Choroid plexus epithelial cell (primary cell): ENCODE measurements around the gene SLC23A2.
"Not testable (repeated sequence)": the region's sequence is repeated elsewhere in the genome, so short reads cannot be mapped to it uniquely, and the experiment has no call there.

Experiments
- DNase-seq: peaks from one replicate; pipeline ENCODE4 v3.0.0-alpha.2; 2010; ENCODE audit warnings: low read depth
- H3K4me3 ChIP-seq: 2 replicates; pipeline ENCODE4 v1.5.1; 2011; ENCODE audit warnings: low read depth, mild to moderate bottlenecking, control low read depth, low read length, moderate library complexity
- TF ChIP-seq, protein P1 (sequence below): conservative IDR thresholded peaks from 2 replicates; pipeline ENCODE4 v1.5.1; 2011; ENCODE audit warnings: low read depth, mild to moderate bottlenecking, control low read depth, inconsistent platforms, low read length, moderate library complexity

Gene SLC23A2

GRCh38 chr20:4987130-4987529 is 14.2 kb downstream of the SLC23A2 start:
- no peak overlapping the region for H3K4me3 ChIP-seq
- no peak for DNase-seq
- TF ChIP-seq, protein P1, sequence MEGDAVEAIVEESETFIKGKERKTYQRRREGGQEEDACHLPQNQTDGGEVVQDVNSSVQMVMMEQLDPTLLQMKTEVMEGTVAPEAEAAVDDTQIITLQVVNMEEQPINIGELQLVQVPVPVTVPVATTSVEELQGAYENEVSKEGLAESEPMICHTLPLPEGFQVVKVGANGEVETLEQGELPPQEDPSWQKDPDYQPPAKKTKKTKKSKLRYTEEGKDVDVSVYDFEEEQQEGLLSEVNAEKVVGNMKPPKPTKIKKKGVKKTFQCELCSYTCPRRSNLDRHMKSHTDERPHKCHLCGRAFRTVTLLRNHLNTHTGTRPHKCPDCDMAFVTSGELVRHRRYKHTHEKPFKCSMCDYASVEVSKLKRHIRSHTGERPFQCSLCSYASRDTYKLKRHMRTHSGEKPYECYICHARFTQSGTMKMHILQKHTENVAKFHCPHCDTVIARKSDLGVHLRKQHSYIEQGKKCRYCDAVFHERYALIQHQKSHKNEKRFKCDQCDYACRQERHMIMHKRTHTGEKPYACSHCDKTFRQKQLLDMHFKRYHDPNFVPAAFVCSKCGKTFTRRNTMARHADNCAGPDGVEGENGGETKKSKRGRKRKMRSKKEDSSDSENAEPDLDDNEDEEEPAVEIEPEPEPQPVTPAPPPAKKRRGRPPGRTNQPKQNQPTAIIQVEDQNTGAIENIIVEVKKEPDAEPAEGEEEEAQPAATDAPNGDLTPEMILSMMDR, result no peak

GRCh38 chr20:4985658-4986057 is 15.7 kb downstream of the SLC23A2 start:
- TF ChIP-seq, protein P1, result no peak
- H3K4me3 ChIP-seq, result no peak overlapping the region
- no peak for DNase-seq

- H3K4me3 ChIP-seq, result no peak overlapping the region
- DNase-seq, result no peak
- TF ChIP-seq, protein P1, result no peak
Measured at GRCh38 chr20:4982281-4982680, 19.0 kb downstream of the SLC23A2 start.

- TF ChIP-seq, protein P1, result no peak
- H3K4me3 ChIP-seq, result no peak overlapping the region
Measured at GRCh38 chr20:4979841-4980410, 21.4 kb downstream of the SLC23A2 start.

GRCh38 chr20:4978050-4978918 is 23.0 kb downstream of the SLC23A2 start:
- no peak overlapping the region for H3K4me3 ChIP-seq
- DNase-seq, result no peak
- TF ChIP-seq, protein P1, result no peak

More at GRCh38 chr20:4979841-4980410, 21.4 kb downstream of the SLC23A2 start:
- no peak for DNase-seq

- DNase-seq, H3K4me3 ChIP-seq: not testable (repeated sequence)
Measured at GRCh38 chr20:4976014-4976413, 25.3 kb downstream of the SLC23A2 start.

DNA sequence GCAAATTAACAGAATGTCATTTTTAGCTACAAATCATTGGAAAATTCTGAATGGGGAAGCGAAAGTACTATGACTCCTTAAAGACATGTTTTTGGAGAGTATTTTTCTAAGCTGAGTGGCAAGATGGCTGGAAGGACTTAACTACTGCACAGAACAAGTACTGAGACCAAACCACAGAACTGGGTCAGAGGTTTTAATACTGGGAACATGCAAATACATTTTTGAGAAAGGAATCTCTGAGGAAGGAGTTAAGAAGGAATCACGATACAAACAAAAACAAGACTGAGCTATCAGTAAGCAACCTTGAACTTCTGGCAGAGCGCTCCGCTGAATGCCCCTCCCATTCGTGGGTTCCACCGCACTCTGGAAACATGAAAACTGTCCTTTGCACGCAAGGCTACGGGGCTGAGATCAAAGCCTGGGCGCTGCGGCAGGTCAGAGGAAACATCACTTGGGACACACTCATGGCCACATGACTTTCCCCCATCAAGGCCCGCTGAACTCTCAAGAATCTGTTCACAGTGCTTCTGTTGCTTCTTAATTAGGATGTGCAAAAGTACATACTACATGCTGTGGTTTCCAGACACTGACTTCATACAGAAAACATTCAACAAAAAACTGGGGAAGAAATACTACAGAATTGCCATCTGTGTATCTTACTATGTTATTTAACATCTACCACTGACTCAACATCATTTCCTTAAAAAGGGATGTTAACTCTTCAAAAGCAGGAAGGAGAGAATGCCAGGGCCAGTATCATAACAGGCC is 27.8 kb downstream of the SLC23A2 start:
- peak; percentile 90 for DNase-seq
- H3K4me3 ChIP-seq, result peak overlapping the region; percentile 48
- TF ChIP-seq, protein P1, result no peak
